GM18507 (cell line): ENCODE data around the gene SURF1.
"Not testable (repeated sequence)": the region's sequence is repeated elsewhere in the genome, so short reads cannot be mapped to it uniquely, and the experiment has no call there.

ENCODE experiments used
- DNase-seq: peaks from one replicate; pipeline ENCODE4 v3.0.0; 2011; ENCODE audit warnings: low read depth; ENCODE audit not compliant: insufficient read length; ENCODE audit errors: extremely low spot score
- FAIRE-seq: peaks from 2 replicates; lab custom pipeline; 2011; peaks lifted over from hg19 to GRCh38; lab: Jason Lieb, UNC

Gene SURF1

DNA sequence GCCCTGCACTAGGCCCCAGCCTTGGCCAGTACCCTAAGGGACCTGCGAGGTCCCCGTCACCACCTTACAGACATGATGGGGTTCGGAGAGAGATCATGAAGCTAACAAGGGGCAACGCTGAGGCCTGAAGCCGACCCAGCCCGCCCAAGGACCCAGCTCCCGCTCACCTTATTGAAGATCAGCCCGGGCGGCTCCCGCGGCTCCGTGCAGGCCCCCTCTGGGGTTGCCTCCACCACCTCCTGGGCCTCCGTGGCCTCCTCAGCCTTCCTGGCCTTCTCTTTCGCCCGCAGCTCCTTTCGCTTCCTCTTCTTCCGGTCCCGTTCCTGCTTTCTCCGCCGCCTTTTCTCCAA lies 23.9 kb downstream of the SURF1 start:
- DNase-seq (no peak), FAIRE-seq (no peak)

DNA sequence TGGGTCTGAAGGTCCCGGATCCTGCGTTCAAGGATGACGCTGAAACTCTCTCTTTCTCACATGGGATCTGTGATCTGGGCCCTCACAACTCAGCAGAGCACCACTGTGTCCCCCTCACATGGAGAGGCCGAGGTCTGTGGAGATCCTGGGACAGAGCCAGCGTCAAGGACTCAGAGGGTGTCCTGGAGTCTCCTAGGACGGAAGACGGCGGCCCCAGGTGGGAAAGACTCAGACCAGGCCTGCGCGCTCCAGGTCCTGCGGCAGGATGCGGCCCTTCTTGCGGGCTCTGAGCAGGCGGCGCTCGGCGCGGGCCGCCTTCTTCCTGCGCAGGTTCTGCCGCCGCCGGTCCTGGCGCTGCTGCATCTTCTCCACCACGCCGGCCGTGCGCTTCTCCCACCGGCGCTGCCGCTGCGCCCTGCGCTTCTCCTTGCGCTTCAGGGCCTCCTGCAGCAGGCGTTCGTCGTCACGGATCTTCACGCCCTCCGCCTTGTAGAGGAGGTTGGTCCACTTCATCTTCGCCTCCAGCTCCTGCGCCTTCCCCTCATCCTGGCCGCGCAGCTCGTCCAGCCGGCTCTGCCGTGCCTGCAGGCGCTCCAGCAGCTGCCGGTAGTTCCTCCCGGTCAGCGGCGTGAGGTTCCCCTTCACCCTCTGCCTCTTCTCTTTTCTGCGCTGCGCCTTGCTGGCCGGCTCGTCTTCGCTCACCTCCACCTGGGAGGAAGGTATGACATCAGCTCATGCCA lies 24.5 kb downstream of the SURF1 start:
- FAIRE-seq = no peak
- DNase-seq = no peak

DNA sequence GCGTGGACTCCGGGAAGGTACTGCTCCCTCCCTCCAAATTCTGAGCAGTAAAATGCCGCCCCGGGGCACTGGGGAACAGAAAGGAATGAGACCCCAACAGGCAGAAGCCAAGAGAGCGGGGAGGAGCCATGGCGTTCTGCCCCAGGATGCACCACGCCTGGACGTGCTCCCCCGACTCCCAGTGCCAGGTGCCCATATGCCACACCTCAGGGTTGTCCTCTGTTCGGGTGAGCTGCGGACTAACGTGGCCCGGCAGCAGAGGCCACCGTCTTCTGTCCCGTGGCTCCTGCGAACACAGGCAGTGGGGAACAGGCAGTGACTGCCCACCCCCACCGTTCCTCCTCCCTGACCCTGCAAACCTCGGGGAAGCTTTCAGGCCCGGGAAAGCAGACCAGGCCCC lies 25.1 kb downstream of the SURF1 start:
- FAIRE-seq (no peak), DNase-seq (no peak)

DNA sequence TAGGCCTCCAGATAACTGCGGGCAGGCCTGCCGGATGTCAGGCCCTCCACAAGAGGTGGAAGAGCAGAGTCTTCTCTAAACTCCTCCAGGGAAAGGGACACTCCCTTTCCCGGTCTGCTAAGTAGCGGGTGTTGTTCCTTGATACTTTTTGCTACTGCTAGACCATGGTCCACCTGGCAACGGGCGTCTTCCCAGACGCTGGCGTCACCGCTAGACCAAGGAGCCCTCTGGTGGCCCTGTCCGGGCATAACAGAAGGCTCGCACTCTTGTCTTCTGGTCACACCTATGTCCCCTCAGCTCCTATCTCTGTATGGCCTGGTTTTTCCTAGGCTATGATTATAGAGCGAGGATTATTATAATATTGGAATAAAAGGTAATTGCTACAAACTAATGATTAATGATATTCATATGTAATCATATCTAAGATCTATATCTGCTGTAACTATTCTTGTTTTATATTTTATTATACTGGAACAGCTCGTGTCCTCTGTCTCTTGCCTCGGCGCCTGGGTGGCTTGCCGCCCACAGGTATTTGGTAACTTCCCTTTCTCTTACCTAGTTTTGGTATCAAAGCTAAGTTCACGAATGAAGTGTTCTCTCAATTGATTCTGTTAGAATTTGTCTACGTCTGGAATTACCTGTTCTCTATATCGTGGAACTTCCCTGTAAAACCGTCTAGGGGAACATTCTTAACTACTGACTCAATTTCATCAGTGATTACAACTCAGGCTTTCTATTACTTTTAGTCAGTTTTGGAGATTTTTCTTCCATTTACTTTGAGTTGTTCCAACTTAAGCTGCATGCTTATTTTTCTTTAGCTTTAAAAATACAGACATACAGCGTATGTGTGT lies 26.8 kb downstream of the SURF1 start:
- not testable (repeated sequence) for FAIRE-seq, DNase-seq

DNA sequence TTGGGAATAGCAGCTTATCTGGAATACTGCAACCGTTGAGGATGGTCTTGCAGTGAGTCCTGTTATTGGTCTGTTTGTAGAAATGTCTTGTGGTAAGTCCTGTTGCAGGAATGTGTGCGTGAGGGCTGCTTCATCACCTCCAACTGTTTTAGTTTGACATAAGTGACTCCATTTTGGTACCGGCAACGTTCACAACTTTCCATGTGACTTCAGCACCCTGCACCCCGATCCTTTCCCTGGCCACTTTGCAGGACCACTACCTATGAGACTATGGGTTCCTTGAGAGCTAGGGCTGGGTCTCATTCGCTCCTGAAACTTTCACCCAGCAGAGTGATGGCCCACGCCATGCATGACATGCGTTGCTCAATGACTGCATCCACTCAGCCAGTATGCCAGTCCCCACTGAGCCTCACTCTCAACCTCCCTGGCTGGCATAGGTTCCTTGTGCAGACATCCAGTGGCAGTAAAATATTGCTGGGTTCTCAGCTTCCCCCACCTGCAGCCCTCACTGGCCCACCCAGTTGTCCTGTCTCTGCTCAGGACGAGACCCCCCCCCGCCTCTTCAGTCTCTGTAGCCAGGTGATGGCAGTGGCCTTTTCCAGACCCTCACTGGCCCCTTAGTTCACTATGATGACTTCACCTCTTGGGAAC lies 28.3 kb downstream of the SURF1 start:
- no peak for FAIRE-seq

DNA sequence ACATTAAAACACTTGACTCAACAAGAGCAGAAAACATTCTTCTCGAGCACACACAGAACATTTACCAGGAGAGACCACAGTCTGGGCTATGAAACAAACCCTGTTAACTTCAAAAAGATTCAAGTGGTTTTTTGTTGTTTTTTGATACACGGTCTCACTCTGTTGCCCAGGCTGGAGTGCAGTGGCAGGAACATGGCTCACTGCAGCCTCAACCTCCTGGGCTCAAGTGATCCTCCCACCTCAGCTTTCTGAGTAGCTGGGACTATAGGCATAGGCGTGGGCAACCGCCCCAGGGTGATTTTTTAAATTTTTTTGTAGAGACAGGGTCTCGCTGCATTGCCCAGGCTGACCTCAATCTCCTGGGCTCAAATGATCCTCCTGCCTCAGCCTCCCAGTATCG lies 29.3 kb downstream of the SURF1 start:
- not testable (repeated sequence) for DNase-seq, FAIRE-seq

More for the DNA sequence above, 28.3 kb downstream of the SURF1 start:
- no peak for DNase-seq

DNA sequence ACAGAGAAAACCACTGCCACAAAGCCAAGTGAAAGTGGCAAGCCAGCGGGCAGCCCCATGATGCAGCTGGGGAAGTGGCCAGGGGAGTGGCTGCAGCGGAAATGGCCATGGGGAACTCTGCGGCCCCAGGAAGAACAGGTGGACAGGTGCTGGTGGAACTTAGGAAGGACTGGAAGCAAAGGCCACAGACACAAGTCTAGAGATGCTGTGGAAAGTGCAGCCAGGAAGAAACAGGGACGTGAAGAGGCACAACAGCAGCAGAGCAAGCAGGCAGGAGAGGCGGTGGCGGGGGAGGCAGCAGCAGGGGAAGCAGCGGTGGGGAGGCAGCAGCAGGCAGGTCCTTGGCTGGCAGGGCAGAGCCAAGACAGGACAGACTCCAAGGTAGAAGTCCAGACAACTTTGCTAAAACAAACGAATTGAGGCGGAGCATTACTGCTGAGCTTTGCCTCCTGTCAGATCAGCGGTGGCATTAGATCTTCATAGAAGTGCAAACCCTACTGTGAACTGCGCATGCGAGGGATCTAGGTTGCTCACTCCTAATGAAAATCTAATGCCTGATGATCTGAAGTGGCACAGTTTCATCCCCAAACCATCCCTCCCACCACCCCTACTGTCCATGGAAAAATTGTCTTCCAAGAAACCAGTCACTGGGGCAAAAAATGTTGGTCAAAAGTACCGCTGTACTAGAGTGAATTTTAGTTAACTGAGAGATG lies 32.1 kb downstream of the SURF1 start:
- DNase-seq (no peak), FAIRE-seq (no peak)

DNA sequence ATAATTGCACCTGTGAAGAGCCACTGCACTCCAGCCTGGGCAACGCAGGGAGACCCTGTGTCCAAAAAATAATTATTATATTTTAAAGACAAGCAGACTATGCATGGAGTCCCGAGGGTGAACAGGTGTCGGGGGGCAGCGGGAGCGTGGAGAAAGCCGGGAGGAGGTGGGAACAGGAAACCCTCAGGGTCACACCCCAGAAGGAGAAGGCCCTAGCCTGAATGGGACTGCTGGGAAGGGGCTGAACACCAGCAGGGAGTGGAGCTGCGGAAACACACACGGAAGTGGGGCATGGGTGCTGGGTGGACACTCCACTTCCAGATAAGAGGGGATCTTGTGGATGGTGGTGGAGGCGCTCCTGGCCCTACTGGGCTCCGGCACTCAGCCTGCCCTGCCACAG lies 33.1 kb downstream of the SURF1 start:
- FAIRE-seq (no peak), DNase-seq (no peak)

DNA sequence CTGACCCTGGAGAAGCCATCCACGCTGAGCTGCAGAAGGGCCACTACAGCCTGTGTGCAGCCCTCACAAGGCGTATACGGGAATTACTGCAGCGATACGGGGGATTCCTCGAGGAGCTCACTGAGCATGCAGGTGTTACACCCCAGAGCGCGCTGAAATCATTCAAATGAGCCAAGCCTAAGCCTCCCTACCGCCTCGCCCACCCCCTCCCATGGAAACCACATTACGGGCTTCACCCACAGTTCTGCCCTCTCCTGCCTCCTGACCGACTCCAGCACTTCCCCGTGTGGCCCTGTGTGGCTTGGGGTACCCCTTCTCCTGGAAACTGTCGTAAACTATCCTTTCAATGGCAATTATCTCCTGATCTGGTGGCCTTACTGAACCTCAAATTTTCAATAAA lies 33.6 kb downstream of the SURF1 start:
- DNase-seq (no peak), FAIRE-seq (no peak)

DNA sequence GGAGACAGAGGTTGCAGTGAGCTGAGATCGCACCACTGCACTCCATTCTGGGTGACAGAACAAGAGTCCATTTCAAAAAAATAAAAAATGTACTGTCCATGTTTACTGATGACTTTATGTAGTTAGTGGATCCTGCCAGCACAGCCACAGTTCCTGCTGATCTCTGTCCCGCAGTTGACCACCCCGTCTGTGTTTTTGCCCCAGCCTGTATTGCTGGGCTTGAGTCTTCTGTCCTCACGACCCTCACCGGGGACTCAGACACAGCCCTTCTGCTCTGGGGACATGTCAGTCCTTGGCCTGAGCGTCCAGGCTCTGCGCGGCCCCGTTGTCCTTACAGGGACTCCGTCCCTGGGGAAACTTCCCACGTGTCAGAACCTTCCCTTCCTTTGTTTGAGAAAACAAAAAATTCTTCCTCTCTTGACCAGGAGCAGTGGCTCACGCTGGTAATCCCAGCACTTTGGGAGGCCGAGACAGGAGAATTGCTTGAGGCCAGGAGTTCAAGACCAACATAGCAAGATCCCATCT lies 34.8 kb downstream of the SURF1 start:
- DNase-seq (no peak), FAIRE-seq (no peak)

DNA sequence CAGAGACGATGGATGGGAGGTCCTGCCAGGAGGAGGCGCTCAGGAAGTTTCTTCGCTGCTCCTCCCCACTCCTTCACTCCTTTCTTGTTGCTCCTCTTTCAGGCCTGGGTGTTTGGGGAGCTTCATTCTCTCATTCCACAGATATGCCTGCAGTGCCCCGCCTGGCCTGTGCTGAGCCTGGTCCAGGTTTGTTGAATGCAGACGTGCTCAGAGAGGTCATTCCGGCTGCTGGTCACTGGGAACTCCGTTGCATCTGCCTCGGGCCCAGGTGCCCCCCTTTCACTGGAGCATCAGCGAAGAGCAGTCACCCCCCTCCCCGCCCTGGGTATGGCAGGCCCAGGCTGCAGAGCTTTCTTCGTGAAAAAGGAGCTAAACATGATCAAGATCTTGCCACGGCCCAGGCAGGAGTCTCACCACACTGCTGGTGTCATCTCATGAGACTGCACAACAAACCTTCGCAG lies 35.8 kb downstream of the SURF1 start:
- no peak for DNase-seq
- no peak for FAIRE-seq

DNA sequence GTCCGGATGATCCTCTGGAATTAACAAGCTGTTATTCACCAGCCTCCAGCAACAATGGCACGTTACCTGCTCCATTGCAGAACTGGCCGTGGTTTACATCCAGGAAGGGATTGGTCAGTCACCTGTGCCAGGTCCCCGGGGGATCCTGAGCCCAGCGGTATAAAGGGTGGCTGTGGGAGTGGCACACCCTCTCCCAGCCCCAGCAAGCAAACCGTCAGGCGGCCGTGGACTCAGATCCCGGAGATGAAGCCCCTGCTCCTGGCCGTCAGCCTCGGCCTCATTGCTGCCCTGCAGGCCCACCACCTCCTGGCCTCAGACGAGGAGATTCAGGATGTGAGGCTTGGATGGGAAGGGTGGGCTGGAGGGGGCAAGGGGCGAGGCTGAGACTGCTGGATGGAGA lies 38.7 kb downstream of the SURF1 start:
- not testable (repeated sequence) for DNase-seq, FAIRE-seq

DNA sequence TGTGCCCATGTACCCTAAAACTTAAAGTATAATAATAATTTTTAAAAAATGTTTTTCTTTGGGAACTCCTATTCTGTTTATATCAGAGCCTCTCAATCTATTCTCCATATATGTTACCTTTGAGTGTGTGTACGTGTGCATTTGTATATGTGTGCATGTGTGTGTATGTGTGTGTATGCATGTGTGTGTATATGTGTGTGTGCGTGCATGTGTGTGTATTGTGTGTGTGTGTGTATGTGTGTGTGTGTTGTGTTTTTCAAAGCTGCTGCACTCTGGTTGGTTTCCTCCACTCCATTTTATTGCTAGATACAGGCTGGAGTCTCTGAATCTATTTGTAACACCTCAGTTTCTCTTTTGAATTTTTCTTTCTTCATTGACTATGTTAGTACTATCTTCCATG lies 40.3 kb downstream of the SURF1 start:
- DNase-seq = no peak
- no peak for FAIRE-seq

DNA sequence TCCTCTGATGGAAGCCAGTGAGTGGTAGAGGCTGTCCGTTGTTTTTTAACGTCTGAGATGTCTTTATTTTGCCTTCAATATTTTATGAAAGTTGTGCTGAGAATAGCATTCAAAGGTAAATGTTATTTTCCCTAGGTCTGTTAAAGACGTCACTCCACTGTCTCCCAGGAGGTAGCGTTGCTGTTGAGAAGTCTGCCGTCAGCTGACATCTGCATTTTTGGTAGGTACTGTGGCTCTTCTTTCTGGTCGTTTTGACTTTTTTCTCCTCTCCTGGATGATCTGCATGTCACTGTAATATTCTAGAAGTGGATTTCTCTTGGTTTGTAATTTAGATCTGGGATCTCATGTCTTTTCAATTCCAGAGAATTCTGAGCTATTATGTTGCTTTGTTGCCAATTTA lies 46.7 kb downstream of the SURF1 start:
- DNase-seq (no peak), FAIRE-seq (no peak)

DNA sequence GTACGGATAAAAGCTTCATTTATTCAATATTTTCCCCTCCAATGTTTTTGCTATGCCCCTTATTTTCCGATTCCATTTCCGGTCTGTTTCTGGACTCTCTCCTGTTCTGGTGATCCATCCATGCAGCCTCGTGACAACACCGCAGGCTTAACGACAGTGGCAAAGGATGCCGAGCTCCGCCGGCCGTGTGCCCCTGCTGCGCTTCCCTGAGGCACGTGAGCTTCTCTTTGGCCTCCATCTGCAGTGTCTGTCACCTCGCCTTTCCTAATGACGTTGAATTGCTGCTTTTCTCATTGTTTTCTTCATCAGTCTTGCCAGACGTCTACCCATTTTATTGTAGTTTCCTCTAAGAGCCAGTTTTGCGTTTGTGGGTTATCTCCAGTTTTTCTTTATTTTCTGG lies 49.0 kb downstream of the SURF1 start:
- no peak for DNase-seq
- FAIRE-seq = no peak

DNA sequence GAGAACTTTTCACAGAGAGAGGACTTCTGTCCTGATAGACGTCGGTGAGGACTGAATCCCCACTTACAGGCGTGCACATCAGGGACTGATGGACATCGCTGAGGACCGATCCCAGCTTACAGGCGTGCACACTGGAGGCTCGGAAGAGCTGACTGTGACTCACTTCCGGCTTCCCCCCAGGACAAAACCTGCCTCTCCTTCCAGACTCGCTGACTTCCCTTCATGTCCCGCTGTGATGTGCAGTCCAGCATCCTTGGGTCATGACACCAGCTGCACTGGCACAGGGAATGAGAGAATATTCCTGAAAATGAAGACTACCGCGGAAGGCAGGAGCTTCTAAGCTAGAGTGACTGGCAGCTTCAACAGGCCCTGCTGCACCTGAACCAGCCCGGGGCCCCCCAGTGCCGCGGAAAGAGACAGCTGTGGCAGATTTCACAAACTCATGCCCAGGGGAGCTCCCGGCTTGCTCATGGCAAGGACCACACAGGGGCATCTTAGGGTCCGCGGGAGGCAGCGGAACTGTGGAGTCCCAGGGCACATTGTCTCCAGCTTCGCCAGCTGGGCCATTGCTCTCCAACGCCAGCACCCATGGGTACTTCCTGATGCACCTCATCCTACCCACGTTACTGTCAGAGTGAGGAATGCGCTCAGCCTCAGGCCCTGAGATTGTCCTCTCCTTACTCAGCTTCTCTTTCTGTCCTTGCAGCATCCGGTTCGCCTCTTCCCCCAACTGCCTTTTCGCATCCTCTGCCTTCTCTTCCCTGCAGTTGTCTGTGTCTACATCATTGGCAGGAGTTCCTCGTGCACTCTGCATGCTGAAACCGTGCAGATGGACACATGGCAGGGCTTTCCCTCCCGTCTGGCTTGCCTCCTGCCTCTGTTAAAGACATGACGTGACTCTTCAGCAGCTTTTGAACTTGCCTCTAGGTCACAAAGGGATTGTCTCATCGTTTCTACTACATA lies 49.8 kb downstream of the SURF1 start:
- DNase-seq (no peak), FAIRE-seq (no peak)

DNA sequence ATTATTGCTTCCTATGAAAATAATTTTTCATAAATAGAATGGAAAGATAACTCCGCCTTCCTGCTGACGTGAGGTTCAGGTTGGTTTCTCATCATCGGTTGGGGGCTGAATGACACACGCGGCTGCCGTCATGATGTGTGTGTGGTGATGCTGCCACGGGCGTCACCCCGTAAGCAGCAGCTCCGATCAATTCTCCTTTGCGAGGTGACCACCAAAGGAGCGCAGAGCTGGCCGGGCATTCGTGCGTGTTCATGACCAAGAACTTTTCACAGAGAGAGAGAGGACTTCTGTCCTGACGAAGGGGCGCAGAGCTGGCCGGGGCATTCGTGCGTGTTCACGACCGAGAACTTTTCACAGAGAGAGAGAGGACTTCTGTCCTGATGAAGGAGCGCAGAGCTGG lies 50.6 kb downstream of the SURF1 start:
- no peak for FAIRE-seq
- no peak for DNase-seq
